C4-2B (cell line): Measurements from ENCODE around the gene DNAJC13.

Experiments used
- CTCF ChIP-seq: fragments of 450-650 bp; conservative IDR thresholded peaks from 2 replicates; pipeline ENCODE4 v1.5.1; 2017; ENCODE audit warnings: mild to moderate bottlenecking
- ZFX ChIP-seq: fragments of 450-650 bp; IDR thresholded peaks from 2 replicates; pipeline ENCODE4 v1.6.1; 2017

GRCh38 chr3:132448216-132448961, 31.1 kb downstream of the DNAJC13 start:
- no peak for TF ChIP-seq CTCF
- TF ChIP-seq ZFX, result no peak
